HAP-1 (cell line): ENCODE results near the gene PALMD.
A peak's percentile ranks its signal among the peaks of the same experiment; 100 is the strongest.

Experiments
- DNase-seq, 2 experiments: peaks; one replicate each; pipeline ENCODE4 v3.0.0-alpha.2; 2016 to 2020; ENCODE audit warnings: low spot score in 2 of 2
- H3K27me3 ChIP-seq: fragments of 250-450 bp; sonication (Bioruptor Pico); 2 replicates; pipeline ENCODE4 v1.5.1; 2020; ENCODE audit warnings: low read depth, mild to moderate bottlenecking, moderate library complexity
- H3K36me3 ChIP-seq: fragments of 250-450 bp; sonication (Bioruptor Pico); replicated peaks from 2 replicates; pipeline ENCODE4 v1.5.1; 2020; ENCODE audit warnings: mild to moderate bottlenecking
- H3K4me1 ChIP-seq: fragments of 250-450 bp; sonication (Bioruptor Pico); 2 replicates; pipeline ENCODE4 v1.5.1; 2020; ENCODE audit warnings: mild to moderate bottlenecking
- H3K4me3 ChIP-seq: fragments of 250-450 bp; sonication (Bioruptor Pico); 2 replicates; pipeline ENCODE4 v1.5.1; 2020; ENCODE audit warnings: mild to moderate bottlenecking, moderate library complexity
- H3K9me3 ChIP-seq: fragments of 250-450 bp; sonication (Bioruptor Pico); 2 replicates; pipeline ENCODE4 v1.5.1; 2020; ENCODE audit warnings: mild to moderate bottlenecking, moderate library complexity
- in situ Hi-C: fragments of 300-500 bp; cut with MboI; formaldehyde crosslinking; loops from 3 replicates; pipeline ENCODE4 v1.14.3; 2020; ENCODE audit warnings: low sequenced_read_pairs, inconsistent platforms, mixed read lengths

Gene PALMD

DNA sequence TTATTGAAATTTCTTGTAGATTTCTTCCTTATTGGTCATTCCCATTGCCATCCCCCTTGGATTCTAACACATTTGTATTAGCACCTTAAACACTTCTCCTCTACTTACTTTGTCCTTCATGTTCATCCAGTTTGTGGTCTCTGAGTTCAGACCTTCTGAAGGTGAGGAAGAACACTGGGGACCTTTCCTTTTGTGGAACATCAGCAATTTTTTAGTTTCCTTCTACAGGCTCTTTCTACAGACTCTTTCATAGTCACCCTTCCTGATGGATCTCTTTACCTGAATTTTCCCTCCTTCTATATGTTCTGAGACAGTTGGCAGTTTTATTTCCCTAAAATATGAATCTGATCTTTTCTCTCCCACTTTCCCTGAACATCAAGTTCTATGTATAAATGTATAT is 4.4 kb upstream of the PALMD start:
- in situ Hi-C loops, result no loop called here
- Histone ChIP-seq H3K27me3 (no peaks in the 10 kb centered on the region), H3K36me3 (no peaks in the 10 kb centered on the region), H3K4me3 (no peak overlapping the region), H3K4me1 (peaks cover 1% of the 10 kb centered on the region; the same call in 1 of the 2 replicates), H3K9me3 (no peaks in the 10 kb centered on the region)
- DNase-seq, result no peak

DNA sequence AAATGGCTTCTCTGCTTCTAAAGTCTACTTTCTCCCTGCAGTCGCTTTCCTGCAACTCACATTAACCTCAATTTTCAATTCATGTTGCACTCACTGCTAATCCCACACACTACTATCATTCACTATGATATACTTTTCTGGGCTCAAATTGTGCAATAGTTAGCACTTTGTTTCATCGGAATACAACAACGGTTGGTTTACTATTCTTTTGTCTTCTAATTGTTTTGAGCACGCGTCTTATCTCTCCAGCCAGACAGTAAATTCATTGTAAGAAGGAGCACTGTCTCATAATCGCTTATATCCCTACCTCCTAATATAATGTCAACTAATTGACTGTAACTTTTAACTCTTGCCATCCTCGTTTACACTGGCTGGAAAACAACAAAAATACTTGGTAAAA is 3.9 kb upstream of the PALMD start:
- Histone ChIP-seq H3K4me3 (no peak overlapping the region), H3K4me1 (peaks cover under 1% of the 10 kb centered on the region), H3K36me3 (no peaks in the 10 kb centered on the region), H3K9me3 (no peaks in the 10 kb centered on the region), H3K27me3 (no peaks in the 10 kb centered on the region)
- in situ Hi-C loops, result no loop called here
- no peak for DNase-seq

DNA sequence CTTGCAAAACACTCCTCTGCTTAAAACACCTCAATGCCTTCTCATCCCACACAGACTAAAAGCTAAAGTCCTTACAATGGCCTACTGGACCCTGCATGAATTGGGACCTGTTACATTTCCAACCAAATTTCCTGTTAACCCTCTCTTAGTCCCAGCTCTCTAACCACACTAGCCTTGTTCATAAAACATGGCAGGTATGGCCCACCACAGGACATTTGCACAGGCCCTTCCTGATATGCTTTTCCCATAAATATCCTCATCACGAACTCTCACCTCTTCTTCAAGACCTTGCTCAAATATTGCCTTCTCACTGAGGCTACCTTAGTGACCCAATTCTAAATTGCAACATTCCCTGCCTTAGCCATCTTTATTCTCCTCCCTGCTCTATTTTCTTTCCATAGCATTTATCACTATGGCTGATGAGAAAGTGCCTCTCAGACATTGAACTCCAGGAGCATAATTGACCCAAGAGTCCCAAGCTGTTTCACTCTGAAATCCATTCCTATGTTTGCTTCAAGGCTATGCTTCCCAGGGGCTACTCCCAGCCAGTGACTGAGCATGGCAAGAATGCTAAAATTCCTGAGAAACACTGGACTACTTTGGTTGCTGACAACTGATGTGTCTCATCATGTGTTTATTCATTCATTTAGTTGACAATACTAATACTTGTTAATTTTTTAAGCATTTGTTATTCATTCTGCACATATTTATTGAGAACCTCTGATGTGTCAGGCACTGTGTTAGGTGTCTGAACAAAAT is 2.7 kb upstream of the PALMD start:
- no peaks in the 10 kb centered on the region for H3K36me3 ChIP-seq
- no peak for DNase-seq
- in situ Hi-C loops, result no loop called here

DNA sequence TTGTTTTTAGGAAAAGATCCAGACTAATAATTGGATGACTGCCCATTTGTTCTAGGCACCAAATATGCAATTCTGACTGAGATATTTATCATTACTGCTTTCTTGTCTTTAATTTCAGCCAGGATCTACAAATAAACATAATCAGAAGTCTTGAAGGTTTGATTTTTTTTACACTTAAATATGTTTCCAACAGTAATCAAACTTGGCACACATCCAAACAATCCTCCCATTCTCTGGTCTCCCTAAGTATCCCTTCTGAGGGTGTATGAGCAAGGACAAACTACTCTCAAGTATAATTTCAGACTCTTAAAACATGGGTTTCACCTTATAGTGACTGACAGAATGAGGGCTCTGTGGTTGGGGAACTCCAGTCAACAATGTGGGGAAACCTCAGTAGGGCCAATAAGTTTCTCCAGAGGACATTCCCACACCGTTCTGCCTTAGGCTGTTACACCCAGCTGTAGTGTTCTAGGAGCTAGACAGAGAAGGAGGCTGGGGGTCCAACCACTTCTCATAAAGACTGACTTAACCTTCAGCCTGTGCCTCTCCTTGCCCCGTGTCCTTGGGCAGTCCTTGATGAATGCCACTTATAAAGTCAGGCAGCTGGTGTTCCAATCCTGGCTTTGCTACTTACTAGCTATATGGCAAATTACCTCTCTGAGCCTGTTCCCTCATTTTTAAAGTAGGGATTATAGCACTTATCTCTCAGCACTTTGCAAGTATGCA is 1.5 kb upstream of the PALMD start:
- no peaks in the 10 kb centered on the region for H3K27me3 ChIP-seq
- in situ Hi-C loops, result no loop called here
- H3K9me3 ChIP-seq, result no peaks in the 10 kb centered on the region
- no peak for DNase-seq
- no peak overlapping the region for H3K4me3 ChIP-seq
- H3K36me3 ChIP-seq, result no peaks in the 10 kb centered on the region
- H3K4me1 ChIP-seq, result peaks cover 4% of the 10 kb centered on the region

More for the DNA sequence above, 2.7 kb upstream of the PALMD start:
- Histone ChIP-seq H3K9me3 (no peaks in the 10 kb centered on the region), H3K4me1 (peaks cover 4% of the 10 kb centered on the region), H3K4me3 (no peak overlapping the region), H3K27me3 (no peaks in the 10 kb centered on the region)

GRCh38 chr1:99645203-99645602 is 710 bp upstream of the PALMD start:
- H3K9me3 ChIP-seq, result no peaks in the 10 kb centered on the region
- in situ Hi-C loops, result no loop called here
- no peaks in the 10 kb centered on the region for H3K27me3 ChIP-seq
- DNase-seq, result peak; percentile 19 to 32
- H3K4me3 ChIP-seq, result no peak overlapping the region
- peaks cover 4% of the 10 kb centered on the region for H3K4me1 ChIP-seq
- H3K36me3 ChIP-seq, result no peaks in the 10 kb centered on the region

DNA sequence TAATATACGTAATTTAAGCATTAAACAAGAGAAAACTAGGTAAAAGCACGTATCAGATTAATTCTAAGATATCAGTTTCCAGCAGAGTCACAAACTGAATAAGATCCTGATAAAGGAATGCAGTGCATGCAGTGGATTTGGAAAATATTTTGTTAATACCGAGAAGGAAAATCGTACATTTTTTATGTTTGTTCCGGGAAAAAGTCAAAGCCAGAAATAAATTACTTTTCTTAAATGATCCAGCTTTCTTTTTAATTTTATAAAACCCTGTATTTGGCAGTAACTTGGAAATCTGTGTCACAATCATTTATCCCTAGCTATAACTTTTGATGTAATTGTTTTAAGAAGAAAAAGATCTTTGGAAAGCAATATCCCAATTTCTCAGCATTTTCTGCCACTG is 955 bp downstream of the PALMD start:
- H3K4me1 ChIP-seq, result peaks cover 10% of the 10 kb centered on the region
- no peak overlapping the region for H3K4me3 ChIP-seq

GRCh38 chr1:99647490-99647889 is 1.6 kb downstream of the PALMD start:
- DNase-seq, result no peak
- H3K27me3 ChIP-seq, result no peaks in the 10 kb centered on the region
- peaks cover 10% of the 10 kb centered on the region for H3K4me1 ChIP-seq
- no peaks in the 10 kb centered on the region for H3K9me3 ChIP-seq
- in situ Hi-C loops, result no loop called here
- H3K4me3 ChIP-seq, result no peak overlapping the region
- no peaks in the 10 kb centered on the region for H3K36me3 ChIP-seq

More for the DNA sequence above, 955 bp downstream of the PALMD start:
- H3K27me3 ChIP-seq, result no peaks in the 10 kb centered on the region
- DNase-seq, result no peak
- H3K9me3 ChIP-seq, result no peaks in the 10 kb centered on the region
- in situ Hi-C loops, result no loop called here
- H3K36me3 ChIP-seq, result no peaks in the 10 kb centered on the region

DNA sequence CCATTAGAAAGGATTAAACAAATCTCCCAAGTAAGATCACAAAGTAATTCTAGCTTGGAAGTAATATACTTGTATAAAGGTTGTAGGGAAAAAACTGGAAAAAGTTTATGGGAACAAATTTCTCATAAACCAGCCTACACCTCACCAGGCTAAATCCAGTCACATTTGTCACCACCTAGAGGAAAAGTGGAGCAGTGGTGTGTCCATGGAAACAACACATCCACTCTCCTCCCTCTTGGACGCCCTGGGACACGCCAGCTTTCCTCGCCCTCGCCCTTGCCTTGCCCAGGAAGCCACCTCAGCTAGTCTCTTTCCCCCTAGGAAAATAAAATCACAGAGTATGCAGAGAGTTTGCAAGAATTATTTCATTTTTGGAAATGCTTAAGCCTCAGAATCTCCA is 2.2 kb downstream of the PALMD start:
- DNase-seq, result peak in 1 of 2 experiments; percentile 18
- no peaks in the 10 kb centered on the region for H3K36me3 ChIP-seq
- in situ Hi-C loops, result no loop called here
- H3K4me3 ChIP-seq, result no peak overlapping the region
- no peaks in the 10 kb centered on the region for H3K27me3 ChIP-seq
- no peaks in the 10 kb centered on the region for H3K9me3 ChIP-seq
- peaks cover 10% of the 10 kb centered on the region for H3K4me1 ChIP-seq

DNA sequence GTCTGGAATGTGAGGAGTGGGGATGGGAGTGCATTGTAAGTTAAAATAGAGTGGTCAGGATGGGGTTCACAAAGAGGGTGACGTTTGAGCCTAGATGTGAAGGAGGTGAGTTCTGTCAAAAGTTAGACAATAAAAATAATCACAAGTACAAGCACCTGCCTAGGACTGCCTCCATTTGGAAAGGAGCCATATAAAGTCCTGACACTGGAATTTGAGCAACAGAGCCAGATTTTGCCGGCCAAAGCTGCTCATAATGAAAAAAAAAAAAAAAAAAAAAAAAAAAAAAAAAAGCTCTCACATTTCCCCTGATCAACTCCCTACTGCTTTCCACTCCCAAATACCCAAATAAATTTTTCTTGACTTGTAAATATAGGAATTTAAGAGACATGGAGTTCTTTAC is 4.1 kb downstream of the PALMD start:
- no peak for DNase-seq
- Histone ChIP-seq H3K9me3 (no peaks in the 10 kb centered on the region), H3K4me3 (no peak overlapping the region), H3K36me3 (no peaks in the 10 kb centered on the region), H3K4me1 (peaks cover 10% of the 10 kb centered on the region), H3K27me3 (no peaks in the 10 kb centered on the region)
- in situ Hi-C loops, result no loop called here

DNA sequence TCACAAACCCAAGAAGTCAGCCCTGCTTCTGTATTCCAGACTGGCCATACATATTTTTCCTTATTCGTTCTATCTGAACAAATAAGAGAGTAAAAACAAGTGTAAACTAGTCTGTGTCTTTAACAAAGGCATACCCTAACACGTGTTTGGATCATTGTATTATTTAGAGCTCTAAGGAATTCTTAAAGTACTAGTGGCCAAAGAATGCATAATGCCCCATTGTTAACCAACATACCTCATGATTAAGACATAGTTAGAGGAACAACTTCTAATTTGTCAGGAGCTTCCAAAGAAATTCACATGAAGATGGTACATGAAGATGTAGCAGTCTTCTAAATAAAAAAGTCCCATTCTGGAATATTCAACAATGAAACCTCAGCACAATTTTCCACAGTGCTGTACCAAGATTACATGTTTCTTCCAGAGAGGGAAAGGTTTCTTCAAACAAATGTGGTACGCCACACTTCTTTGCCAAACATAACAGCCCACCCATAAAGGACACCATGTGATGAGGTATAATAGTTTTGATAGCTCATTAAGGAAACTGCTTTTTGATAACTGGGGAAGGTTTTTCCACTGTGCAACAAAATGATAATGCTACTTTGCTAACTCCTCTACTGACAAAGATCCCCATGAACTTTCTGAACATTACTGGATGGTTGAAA is 5.0 kb downstream of the PALMD start:
- Histone ChIP-seq H3K36me3 (no peaks in the 10 kb centered on the region), H3K27me3 (no peaks in the 10 kb centered on the region), H3K4me3 (no peak overlapping the region), H3K9me3 (no peaks in the 10 kb centered on the region), H3K4me1 (peaks cover 10% of the 10 kb centered on the region)
- in situ Hi-C loops, result no loop called here
- peak in 1 of 2 experiments; percentile 50 for DNase-seq

DNA sequence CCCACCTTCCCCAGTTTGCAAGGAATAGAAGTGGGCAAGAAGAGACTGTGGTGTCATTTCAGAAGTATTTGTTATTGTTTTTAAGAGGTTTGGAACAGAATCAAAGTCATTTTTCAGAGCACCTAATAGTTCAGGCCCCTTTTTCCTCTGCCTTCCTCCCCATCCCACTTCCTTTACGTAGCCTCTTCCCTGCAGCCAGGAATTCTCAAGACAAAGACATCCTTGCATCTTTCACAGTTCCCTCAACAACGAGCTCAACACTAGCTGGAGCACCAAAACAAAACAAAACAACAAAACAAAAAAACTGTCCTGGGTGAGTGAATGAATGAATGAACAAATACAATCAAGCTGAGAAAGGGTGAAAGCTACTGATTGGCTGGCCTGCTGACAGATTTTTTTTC is 7.0 kb downstream of the PALMD start:
- in situ Hi-C loops, result no loop called here
- Histone ChIP-seq H3K4me3 (no peak overlapping the region), H3K4me1 (peaks cover 6% of the 10 kb centered on the region), H3K36me3 (no peaks in the 10 kb centered on the region), H3K27me3 (no peaks in the 10 kb centered on the region), H3K9me3 (no peaks in the 10 kb centered on the region)
- DNase-seq, result no peak

GRCh38 chr1:99655376-99655775 is 9.5 kb downstream of the PALMD start:
- Histone ChIP-seq H3K4me1 (peaks cover 5% of the 10 kb centered on the region), H3K36me3 (no peaks in the 10 kb centered on the region), H3K27me3 (no peaks in the 10 kb centered on the region), H3K9me3 (no peaks in the 10 kb centered on the region), H3K4me3 (no peak overlapping the region)
- in situ Hi-C loops, result no loop called here
- DNase-seq, result no peak

GRCh38 chr1:99656701-99657100 is 10.8 kb downstream of the PALMD start:
- Histone ChIP-seq H3K4me1 (no peaks in the 10 kb centered on the region), H3K9me3 (no peaks in the 10 kb centered on the region), H3K36me3 (no peaks in the 10 kb centered on the region), H3K4me3 (no peak overlapping the region), H3K27me3 (no peaks in the 10 kb centered on the region)
- no peak for DNase-seq
- in situ Hi-C loops, result no loop called here
